SK-N-MC (cell line): ENCODE measurements around the gene CYB5R3.

Experiments
- EZH2 ChIP-seq: fragments of 200-600 bp; sonication (generic); IDR thresholded peaks from one replicate; pipeline ENCODE4 v1.6.1; 2017; ENCODE audit warnings: antibody characterized with exemption
- POLR2AphosphoS5 ChIP-seq: IDR thresholded peaks from 2 replicates; pipeline ENCODE4 v1.6.1; 2012; ENCODE audit warnings: mild to moderate bottlenecking, low read depth, low read length, borderline replicate concordance

DNA sequence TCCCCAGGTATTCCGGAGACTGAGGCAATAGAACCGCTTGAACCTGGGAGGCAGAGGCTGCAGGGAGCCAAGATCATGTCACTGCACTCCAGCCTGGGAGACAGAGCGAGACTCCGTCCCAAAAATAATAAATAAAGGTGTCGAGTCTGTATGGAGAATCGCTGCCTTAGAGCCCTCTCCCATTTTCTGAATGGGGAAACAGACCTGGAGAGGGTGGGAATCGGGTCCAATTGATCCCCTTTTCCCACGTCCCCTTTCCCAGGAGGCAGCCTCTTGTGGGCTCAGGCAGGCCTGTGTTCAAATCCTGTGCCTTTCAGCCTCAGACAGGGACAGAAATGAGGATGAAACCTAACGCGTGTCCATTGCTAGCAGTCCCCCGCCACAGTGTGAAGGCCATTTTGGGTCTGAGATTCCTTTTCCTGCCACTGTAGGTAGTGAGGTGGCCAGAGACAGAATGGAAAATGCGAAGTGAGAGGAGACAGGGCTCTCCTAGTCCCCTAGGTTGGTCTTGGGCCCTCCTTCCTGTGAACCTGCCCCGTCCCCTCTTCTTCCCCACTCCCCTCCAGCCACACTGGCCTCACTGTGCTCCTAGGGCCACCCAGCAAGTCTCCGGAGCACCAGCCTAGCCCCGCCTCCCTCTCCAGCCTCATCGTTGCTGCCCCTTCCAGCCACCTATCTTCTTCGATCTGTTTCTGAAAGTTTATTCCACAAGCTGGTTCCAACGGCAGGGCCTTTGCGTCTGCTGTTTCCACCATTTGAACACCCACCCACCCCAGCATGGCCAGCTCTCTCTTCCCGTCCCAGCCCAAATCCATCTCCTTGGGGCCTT, 31.8 kb downstream of the CYB5R3 start:
- TF ChIP-seq EZH2 = no peak
- peak; percentile 40 for TF ChIP-seq POLR2AphosphoS5
